Stimulated activated CD8-positive, alpha-beta memory T cell treated with anti-CD3 and anti-CD28 coated beads, Interleukin-7, amount 100 ng/mL, for 4 hours (primary cell): ENCODE data around the gene ALX1.

Experiments
- DNase-seq, 2 donors: peaks; one replicate each; pipeline ENCODE4 v3.0.0-alpha.2; 2020; ENCODE audit warnings: low read depth in 2 of 2

ALX1 gene

DNA sequence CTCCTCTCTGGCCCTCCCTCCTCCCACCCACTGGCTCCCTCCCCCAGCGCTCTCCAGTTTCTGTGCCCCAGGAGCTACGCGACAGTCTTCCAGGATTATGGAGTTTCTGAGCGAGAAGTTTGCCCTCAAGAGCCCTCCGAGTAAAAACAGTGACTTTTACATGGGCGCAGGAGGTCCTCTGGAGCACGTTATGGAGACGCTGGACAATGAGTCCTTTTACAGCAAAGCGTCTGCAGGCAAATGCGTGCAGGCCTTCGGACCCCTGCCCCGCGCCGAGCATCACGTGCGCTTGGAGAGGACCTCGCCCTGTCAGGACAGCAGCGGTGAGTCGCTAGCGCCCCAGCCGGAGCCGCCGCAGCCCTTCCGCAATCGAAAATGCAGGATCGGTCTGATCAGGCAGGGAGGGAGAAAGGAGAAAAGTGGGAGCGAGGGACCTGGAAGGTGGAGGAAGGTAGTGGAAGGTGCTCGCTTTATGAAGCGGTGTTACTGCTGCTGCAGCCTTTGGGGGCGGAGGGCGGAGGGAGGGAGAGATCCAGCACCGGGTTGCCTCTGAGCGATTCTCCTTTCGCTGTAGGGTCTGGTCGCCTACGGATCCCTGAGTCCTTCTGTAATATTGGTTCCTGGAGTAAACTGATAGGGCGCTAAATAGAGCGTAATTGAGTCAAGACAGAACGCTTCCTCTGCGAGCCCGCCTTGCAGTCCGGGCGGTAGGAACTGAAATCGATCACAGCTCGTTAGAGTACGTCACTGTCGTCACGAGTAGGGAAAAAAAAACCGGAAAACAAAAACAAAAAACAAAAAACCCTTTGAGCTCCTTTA lies at the start of gene ALX1:
ALX1 (plus strand) TSS at position 56 of the 819 bp plus-strand sequence; CDS start at position 98, 42 bp downstream.
- no peak for DNase-seq

DNA sequence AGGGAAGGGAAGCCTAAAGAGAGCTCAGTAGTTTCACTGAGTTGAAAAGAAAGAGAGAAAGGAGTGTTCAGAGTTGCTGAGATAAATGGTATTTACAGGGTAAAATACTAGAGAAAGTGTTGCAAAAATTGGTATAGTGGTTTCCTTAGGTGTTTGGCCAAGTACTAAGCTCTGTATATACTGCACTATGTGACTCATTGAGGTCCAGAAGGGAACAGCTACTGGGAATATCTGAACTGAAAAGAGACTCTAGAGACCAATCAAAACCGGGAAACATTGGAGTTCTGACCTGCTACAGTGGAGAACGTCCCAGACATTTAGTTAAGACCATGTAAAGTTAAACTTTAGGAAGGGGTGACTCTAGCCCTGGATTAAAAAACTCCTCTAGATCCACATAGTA lies 42.7 kb upstream of the ALX1 start:
- DNase-seq = no peak

DNA sequence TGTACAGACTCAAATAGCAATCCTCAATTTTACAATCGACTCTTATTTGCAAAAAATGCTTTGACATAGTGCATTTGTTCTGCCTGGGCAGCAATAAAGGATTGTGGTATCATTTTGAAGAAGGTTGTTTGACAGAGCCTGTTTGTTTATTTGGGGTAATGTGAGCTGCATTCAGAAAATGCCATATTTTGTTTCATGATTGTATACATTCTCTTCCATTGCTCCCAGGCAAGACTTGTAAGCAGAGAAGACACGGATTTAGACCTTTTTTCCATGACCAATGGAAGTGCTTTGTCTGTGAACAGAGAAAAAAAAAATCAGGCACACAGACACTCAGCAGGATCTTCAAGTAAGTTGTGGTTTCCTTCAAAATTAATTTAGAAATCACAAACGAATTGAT lies 35.5 kb upstream of the ALX1 start:
- DNase-seq = no peak

DNA sequence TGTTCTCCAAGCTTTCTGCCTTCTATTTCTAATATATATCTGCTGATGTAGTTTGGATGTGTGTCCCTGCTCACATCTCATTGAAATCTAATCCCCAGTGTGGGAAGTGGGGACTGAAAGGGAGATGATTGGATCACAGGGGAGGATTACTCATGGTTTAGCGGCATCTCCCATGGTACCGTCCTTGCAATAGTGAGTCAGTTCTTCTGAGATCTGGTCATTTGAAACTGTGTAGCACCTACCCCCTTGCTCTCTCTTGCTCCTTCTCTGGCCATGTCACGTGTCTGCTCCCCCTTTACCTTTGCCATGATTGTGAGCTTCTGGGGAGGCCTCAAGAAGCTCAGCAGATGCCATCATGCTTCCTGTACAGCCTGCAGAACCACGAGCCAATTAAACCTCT lies 26.2 kb upstream of the ALX1 start:
- no peak for DNase-seq

DNA sequence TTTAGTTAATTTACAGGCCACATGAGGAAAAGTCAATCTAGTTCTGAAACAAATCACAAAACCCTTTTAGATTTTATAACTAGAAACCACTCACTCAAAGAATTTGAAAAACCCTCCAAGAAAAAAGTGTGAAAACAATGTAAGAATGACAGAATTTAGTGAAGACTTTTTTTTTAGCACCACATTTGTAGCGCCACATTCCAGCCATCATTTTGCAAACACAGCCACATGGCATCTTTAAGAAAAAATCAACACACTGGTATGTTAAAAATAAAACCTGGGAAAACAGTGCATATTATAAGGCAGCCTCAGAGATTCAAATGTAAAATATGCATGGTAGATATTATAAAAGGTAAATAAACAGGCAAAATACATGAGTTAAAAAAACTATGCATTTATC lies 22.3 kb upstream of the ALX1 start:
- no peak for DNase-seq

DNA sequence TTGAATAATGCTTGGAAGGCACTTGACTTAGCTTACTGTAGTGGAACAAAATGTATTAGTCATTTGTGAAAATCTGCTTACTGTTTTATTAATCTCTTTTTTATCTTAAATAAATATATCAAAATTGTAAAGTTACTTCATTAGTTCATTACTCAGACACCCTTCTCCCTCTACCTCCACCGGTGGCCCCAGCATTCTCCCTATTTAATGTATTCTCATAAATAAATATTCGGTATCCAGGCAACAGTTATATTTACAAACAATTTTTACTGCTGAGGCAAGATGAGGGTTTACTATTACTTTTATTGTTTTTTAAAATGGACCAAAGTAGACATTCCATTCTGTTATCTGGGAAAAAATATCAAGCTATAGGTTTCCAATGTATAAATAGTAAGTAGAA lies 19.6 kb upstream of the ALX1 start:
- DNase-seq = no peak

DNA sequence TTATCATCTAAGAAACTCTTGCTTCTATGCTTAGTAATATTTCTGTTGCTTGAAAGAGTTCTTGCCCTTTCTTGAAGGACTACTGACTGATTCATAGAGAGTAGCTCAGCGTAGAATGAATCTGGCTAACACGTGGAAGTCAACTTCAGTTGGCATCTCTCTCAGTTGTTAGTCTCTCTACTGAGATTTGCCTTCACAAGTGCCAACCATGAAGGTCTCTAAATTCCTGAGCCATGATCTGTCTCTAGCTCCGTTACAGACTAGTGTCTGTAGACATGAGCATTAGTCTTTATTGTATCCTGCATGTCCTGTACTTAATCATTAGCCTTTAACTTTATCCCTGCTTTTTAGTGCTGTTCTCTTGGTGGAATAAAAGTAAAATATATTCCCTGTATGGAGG lies 19.1 kb upstream of the ALX1 start:
- DNase-seq = no peak

DNA sequence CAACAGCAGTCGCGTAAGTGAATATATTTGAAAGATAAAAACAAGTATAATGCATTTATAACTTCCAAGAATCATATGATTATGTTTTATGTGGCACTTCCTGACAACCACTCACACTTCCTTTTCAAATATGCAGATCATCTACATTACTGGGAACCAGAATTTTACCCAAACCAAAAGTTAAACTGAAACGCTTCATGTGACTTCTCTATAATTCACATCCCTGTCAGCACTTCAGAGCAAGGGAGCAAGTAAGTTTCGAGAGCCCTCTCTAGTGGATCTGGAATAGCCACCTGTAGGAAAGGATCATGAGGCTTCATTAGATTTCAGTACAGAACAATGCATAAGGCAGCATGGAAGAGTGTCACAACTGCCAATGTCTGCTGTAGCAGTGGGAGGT lies 13.7 kb upstream of the ALX1 start:
- DNase-seq = no peak

DNA sequence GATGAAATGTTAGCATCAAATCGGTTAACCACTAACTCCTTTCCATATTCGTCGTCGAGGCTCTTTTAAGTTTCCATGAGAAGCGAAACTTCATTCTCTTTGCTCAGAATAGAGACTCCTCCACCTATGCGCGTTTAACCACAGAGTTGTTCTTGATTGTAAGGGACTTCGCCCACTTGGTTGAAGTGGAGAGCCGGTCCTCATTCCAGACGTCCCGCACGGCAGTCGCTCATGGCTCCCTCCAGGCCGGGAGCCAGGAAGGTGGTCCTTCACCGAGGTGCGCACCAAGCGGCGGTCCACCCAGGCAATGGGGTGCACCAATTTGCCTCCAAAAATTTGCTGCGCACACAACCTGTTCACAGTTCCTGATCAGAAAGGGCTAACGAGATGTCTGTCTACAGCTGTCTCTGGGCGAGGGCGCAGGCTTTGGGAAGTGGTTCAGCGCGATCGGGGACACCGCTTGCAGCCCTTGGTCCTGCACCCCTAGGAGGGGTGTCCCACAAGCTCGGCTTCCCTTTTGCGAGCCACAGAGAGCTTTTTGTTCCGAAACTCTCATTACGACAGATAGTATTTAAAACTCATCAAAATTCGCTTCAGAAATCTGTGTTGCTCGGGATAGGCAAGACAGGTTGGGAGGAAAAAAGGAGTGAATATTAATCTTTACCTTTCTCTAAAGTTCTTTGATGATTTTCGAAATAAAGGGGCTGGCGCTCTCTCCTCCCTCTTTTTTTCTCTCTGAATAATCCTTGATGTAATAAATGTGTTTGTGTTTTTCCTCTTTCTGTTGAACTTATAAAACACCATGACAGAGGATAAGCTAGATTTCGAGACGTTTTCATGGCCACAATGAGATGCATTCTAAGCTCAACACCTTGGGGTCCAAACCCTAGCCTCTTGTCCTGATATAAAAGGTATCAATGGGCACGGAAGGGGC lies 6.4 kb upstream of the ALX1 start:
- no peak for DNase-seq

DNA sequence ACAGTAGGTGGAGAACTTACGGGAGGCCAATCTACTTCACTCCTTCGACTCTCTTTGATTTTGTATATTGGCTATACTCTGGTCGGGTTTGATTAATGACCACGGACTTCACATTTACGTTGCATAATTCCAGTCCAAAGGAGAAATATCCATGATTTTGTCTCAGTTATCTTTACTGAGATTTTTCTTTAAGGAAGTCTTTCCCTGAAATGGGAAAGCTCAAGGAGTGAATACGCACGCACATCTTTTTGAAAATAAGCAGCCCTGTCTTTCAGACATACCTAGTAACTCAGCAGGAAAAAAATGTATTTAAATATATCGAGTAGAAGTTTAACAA lies 5.7 kb upstream of the ALX1 start:
- DNase-seq = no peak

DNA sequence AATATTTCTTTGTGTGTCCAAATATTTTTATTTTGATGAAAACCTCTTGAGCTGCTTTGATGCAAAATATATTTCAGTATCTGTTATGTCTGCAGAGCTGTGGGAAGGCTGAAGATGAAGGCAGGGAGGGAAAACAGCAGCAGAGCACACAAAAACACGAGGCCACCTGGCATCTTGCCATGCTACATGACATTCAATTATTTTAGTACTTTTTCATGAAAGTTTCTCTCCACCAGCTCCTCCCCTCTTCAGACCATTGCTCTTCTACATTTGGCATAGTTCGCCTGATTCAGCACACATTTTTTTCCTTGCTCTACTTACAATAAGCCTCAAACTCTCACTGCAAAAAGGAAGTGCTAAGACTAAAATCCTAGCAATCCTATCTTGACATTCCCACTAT lies 4.6 kb upstream of the ALX1 start:
- DNase-seq = no peak

DNA sequence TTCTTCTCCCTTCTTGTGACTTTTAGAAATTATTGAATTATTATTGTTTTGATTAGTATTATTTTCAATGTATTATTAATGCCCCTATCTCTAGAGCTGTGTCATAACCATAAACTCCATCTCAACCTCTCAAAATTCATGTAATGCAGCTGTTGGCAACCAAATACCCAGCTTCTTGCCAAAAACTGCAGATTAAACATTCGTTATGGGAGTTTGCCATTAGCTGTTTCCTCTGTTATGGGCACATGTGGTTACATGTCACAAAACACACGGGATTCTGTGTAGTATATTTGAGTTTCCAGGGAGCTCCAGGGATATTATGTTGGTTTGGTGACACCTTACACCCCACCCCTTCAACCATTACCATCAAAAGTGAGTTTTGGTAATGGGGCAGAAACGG lies 2.8 kb upstream of the ALX1 start:
- no peak for DNase-seq

DNA sequence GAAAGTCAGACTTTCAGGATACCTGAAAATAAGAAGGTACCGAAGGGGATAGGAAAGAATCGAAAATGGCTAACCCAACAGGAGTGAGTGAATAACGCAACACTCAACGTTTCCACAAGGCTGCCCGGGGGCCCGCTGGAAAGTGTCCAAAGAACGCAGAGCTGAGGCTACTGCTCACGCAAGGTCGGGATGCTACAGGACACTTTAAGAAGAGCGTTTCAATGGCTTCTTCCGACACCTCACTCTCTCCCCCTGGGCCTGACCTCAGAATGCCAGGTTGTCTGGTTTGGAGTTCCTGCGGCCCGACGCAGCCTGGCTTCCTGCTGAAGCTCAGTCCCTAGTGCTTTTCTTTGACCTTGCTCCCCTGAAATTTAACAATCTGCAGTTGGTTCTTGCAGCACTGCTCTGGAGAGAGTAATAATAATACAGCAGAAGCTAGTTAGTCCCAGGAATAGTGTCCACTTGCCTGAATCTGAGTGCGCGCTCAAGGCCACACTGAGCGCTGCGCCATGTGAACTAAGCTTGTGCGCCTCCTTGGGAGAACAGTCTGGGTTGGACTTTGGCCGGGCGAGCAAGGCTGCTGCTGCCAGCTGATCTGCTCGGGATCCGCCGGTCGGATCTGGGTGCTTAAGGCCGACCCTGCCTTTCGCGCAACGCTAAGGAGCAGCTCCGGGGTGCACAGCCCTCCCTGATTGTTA lies 2.0 kb upstream of the ALX1 start:
- no peak for DNase-seq

DNA sequence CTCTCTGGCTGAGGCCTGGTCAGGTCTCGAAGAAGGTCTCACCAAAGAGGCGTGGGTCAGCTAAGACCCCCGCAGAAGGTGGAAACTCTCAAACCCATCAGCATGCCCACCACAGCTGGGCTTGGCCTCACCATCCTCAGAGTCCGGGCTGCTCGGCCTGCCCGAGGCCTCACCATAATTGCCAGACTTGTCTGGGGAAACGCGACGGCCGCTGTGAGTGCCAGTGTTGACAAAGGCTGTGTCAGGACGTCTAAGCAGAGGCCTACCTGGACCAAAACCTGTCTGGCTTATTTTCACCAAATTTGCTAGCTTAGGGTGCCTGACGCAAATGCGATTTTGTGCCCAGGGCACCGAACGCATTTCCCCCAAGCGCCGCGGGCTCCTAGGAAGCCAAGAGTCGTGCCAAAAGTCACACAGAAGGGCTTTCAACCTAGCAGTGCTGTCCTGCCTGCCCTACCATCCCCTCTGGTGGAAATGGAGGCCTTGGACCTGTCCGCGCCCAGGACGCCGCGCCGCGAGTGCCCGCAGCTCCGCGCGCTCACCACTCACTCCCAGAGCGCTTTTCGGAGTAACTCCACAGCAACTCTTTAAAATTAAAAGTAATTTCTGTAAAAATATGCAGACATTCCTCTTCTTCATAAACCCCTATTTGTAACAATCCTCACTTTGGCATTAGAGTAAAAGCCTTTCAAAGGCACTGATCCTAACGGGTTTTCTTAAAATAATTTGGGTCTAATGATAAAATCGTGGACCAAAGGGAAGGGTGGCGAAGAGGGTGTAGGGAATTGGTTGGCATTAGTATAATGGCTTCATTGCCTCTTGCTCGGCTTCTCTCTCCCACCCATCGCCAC lies 1.2 kb upstream of the ALX1 start:
- no peak for DNase-seq

DNA sequence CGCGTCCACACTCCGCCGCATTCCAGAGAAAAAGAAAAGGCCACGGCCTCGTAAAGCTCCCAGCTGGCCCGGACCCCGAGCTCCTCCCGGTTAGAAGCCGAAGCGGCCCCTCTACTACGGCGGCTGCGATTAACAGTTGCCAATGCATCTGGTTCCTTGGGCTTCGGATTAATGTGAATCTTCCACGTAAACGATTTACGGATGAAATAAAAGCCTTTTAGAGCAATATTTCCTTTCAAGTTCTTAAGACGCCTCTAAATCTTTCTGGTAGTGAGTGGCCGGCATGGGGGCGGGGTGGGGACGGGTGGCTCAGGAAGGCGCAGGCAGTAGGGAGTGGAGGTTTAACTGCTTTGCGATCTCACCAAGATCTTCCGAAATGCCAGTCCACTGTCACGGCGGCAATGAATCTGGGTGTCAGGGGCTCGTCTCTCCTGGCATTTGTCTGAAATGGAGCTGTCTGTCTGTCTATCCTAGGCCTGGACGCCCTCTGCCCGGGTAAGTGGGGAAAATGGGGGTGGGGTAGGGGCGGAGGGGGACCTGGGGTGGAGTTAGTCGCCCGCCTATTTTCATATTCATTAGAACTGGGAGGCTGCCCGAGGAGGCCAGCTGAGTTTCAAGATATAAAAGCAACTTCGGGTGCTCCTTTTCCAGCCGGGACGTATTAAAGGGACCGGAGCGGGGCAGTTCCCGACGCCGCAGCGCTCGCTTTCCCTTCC lies 413 bp upstream of the ALX1 start:
- DNase-seq = no peak

DNA sequence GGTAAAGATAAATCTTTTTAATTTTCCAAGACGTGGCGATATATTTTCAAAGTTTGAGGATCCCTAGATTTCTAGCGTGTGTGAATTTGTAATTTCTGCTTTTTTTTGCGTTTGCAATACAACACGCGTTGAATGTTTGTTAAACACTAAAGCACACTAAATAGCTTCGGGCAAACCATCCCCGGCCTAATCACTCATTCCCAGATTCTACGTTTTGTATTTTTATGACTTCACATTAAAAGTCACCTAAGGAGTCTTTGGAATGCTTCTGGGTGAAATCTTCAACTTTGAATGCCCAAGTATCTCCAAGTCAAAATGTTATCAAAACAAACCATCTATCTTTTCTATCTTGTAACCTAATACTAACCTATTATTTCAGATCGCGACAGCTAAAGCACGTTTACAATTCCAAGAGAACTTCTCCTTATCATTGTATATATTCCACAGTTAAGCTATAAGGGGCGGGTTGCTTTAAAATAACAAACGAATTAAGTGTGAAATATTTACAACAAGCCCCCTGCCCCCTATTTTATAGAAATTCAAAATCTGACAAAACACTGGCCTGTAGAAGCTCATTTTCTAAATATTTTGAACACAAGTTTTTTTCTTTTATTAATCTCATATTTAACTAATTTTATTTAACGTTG lies 1.1 kb downstream of the ALX1 start:
- DNase-seq = no peak

DNA sequence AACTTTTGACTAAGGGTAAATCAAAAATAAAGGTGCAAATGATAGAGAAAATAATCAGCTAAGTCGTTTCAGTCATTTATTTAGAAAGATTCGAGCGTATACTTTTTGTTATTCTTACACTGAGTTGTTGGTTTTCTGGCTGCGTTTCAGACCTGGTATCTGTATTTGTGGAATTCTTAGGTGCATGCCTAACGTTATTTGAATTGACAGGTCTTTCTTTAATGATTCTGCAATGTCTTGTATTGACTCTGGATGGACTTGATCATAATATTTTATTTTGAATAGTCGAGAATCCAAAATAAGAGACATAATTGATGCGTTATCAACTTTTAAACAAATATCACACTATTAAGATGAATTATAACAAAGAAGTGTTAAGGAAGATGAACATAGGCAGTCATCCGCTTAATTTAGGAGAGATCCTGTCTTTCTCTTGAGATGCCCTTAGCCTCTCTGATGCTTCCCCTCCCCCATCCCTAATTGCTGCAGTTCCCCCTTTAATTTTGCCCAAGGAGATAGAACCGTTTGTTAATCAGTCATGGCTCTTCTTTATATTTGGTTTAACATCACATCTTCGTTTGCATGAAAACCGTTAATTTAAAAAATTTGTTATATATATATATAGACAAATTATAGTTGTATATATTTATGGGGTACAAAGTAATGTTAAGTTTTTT lies 1.8 kb downstream of the ALX1 start:
- no peak for DNase-seq

DNA sequence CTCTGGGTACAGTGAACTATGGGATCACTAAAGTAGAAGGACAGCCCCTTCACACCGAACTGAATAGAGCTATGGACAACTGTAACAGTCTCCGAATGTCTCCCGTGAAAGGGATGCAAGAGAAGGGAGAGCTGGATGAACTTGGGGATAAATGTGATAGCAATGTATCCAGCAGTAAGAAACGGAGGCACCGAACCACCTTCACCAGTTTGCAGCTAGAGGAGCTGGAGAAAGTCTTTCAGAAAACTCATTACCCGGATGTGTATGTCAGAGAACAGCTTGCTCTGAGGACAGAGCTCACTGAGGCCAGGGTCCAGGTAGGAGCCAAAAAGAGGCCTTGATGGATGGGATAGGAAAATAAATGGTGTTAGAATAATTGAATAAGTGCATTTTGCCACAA lies 3.5 kb downstream of the ALX1 start:
- DNase-seq = no peak

DNA sequence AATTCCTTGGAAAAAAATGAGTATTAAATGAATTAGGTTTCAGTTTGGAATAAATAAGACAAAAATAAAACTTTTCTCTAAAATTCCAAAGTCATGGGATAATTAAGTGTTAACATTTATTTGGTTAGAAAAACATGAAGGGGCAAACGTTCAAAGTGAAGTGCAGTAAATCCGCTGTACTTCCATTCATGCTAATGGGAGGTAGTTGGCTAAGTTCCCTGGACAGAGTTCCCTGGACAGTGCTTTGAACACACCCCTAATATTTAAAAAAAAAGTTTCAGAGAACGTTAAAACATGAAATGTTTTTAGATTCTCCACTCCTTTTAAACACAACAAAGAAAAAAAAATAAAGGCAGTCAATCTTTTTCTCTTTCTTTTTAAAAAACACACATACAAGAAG lies 16.3 kb downstream of the ALX1 start:
- DNase-seq = no peak

DNA sequence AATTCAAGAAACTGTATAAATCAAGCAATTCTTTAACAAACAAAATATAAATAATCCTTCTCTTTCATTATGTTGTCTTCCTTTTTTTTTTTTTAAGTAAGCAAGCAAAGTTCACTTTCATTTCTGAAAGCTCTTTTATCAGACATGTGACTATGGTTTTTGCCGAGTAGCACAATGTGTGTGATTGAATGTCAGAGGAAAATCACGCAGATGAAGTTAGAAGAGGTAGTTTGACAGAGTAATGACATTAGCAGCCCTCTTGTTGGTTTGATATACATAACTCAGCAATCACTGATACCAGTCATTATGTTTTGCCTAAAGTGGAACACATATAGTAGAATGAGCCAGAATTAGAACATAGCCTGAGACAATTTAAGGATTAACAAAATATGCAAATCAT lies 19.0 kb downstream of the ALX1 start:
- DNase-seq = no peak
